Measurements from ENCODE around the gene HS3ST2.
"Not testable (repeated sequence)": the region's sequence is repeated elsewhere in the genome, so short reads cannot be mapped to it uniquely, and the experiment has no call there.

Gene HS3ST2

GRCh38 chr16:22938647-22939046 is 124.7 kb downstream of the HS3ST2 start:
- DNase-seq = no peak

- not testable (repeated sequence) for DNase-seq
Measured at GRCh38 chr16:22939744-22940363, 125.9 kb downstream of the HS3ST2 start.

- no peak for DNase-seq
Measured at GRCh38 chr16:22941970-22942501, 128.1 kb downstream of the HS3ST2 start.

DNA sequence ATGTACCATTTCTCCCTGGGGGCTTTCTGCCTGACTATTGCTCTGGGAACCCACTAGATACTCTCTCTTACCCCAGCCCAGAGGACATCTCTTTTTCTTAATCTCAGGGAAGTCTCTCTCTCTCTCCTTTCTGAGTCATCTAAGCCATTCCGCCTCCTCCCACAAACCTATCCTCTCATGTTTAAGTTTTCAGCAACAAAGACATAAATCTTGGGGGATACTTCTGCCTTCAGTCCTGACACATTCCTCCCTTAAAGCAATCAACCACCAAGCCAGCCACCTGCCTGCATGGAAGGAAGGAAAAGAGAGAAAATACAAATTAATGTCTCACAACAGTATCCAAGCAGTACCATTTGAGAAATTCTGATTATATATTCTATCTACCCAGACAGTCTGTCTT is 128.8 kb downstream of the HS3ST2 start:
- DNase-seq = no peak

DNA sequence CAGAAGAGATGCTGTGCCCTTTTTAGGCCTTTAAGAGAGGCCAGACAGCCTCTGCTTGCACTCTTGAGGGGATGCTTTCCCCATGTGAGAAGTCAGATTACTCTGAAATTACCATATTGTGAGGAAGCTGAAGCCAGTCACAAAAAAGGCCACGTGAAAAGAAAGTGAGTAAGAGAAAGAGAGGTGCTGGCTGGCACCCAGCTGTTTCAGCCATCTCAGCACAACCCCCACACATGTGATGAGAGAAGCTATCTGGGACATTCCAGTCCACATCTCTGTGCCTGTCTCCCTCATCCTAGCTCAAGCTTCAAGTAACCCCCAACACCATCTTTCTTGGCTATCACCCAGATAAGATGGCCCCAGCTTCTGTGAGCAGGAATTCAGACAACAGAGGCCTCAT is 131.4 kb downstream of the HS3ST2 start:
- no peak for DNase-seq

DNA sequence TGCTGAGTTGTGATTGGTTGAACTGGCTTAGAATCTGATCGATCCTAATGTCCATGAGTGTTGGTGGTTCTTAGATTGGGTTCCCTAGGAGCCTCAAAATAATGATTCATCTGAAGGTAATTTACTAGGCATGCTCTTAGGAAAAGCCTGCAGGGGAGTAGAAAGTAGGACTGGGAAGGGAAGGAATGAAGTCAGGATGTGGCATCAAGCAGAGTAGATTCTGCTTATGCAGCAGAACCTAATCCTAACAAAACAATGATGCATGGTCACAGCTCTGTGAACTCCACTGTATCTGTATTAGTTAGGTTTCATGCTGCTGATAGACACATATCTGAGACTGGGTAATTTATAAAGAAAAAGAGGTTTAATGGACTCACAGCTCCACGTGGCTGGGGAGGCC is 132.5 kb downstream of the HS3ST2 start:
- DNase-seq = no peak

GRCh38 chr16:22948058-22948602 is 134.2 kb downstream of the HS3ST2 start:
- DNase-seq = no peak

DNA sequence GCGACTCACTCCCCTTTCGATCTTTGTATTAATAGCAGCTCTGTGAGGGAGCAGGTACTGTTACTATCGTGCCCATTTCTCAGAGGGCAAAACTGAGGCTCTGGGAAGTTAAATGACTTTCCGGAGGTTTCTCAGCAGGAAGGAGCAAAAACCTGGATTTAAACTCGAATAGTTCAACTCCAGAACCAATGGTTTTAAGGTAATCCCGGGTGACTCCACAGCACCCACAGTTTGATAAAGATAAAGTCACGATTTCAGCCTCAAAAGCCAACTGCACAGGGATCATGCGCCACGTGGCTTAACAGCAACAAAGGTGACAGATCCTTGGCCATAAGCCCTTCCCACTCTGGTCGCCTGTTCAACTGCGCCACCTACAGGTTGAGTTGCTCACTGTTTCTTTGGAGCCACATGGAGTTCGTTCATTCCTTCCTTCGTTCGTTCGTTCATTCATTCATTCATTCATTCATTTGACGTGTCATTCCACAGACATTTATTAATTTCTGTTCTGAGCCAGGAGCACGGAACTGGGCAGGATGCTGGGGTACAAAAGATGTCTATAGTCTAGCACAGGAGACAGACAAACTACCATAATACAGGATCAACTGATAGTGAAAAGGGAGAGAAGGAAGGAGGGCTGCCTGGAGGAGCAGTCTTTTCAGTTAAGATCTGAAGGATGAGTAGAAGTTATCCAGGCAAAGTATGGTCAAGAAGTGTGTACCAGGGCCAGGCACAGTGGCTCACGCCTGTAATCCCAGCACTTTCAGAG is 134.8 kb downstream of the HS3ST2 start:
- DNase-seq = peak; percentile 87

DNA sequence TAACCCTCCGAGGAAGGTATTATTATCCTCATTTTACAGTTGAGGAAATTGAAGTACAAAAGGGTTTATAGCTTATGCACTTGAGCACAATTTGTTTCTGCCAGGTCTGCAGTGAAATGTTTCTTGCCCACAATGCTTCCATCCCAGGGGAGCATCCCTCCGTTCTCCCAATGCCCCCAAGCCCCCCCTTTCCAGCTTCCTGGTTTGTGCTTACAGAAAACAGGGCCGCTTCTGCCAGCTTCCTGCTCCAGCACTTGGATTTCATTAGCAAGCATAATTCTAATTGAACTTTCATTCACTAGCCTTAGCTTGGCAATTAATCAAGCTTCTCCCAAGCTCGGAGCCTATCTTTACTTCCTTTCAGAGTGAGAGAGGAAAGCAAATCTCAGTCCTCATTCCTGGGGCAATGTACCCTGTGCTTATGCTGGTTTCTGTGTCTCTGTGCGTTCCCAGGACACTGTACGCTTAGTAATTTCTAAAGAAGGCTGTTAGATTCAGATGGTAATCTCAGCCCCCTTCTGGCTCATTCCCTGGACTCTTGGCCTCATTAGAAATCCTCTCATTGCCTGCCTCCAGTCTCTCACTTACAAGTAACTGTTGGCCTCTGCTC is 141.6 kb downstream of the HS3ST2 start:
- no peak for DNase-seq

DNA sequence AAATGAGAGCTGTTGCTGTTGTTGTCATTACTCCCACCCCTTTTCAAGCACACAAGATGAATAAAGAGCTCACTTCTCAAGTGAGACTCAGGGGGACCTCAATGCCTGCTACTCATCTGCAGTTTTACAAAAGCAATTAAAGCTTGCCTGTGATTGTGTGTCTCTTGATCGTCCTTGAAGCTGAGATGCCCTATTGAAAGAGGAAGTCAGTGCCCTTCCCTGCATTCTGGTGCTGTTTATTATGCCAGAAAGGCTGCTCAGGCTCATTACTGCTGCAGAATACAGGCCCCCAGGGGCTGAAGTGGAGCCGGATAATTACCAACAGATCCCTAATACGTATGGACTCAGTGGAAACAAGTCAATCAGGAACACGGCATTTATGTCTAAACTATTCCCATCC is 147.2 kb downstream of the HS3ST2 start:
- DNase-seq = no peak

DNA sequence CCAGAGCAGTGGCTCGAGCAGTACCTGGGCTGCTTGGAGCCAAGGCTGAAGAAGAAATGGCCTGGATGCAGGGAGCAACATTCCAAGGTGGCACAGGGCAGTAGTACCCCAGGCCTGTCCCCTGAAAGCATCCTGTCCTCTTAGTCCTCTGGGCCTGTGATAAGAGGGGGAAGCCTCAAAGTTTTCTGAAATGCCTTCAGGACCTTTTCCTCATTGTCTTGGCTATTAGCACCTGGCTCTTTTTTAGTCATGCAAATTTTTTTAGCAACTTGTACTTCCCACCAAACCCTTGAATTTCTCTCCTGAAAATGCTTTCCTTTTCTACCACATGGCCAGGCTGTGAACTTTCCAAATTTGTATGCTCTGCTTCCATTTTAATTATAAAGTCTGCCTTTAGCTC is 148.9 kb downstream of the HS3ST2 start:
- DNase-seq = no peak
